ENCODE data around the gene SPOCD1.

- TF ChIP-seq CTCF (IDR thresholded peaks at IDR 0.05) (no peak), REST (IDR thresholded peaks at IDR 0.05; ENCODE audit: insufficient read depth in 1 of 2, low read depth in 2 of 2, low read length in 1 of 2) (no peak), POLR2AphosphoS5 (IDR thresholded peaks at IDR 0.05; ENCODE audit: low read depth, low read length) (no peak)
These were observed 12.2 kb downstream of the SPOCD1 start for GRCh38 chr1:31803610-31804009.

All from Panc1 (cell line).